Choroid plexus epithelial cell (primary cell): ENCODE results near the gene FBXW11.
A peak's percentile ranks its signal among the peaks of the same experiment; 100 is the strongest.
"Not testable (repeated sequence)": the region's sequence is repeated elsewhere in the genome, so short reads cannot be mapped to it uniquely, and the experiment has no call there.

Source experiments
- DNase-seq: peaks from one replicate; pipeline ENCODE4 v3.0.0-alpha.2; 2010; ENCODE audit warnings: low read depth
- H3K4me3 ChIP-seq: 2 replicates; pipeline ENCODE4 v1.5.1; 2011; ENCODE audit warnings: low read depth, mild to moderate bottlenecking, control low read depth, low read length, moderate library complexity
- CTCF ChIP-seq: conservative IDR thresholded peaks from 2 replicates; pipeline ENCODE4 v1.5.1; 2011; ENCODE audit warnings: low read depth, mild to moderate bottlenecking, control low read depth, inconsistent platforms, low read length, moderate library complexity

FBXW11 gene

GRCh38 chr5:171978519-171978918 lies 27.9 kb downstream of the FBXW11 start:
- no peak overlapping the region for H3K4me3 ChIP-seq
- TF ChIP-seq CTCF = no peak
- no peak for DNase-seq

GRCh38 chr5:171978016-171978415 lies 28.4 kb downstream of the FBXW11 start:
- TF ChIP-seq CTCF = no peak
- no peak overlapping the region for H3K4me3 ChIP-seq
- no peak for DNase-seq

GRCh38 chr5:171977244-171977950 lies 29.0 kb downstream of the FBXW11 start:
- H3K4me3 ChIP-seq, DNase-seq: not testable (repeated sequence)

GRCh38 chr5:171975877-171976667 lies 30.4 kb downstream of the FBXW11 start:
- no peak overlapping the region for H3K4me3 ChIP-seq
- no peak for TF ChIP-seq CTCF
- DNase-seq = no peak

GRCh38 chr5:171975262-171975876 lies 31.1 kb downstream of the FBXW11 start:
- no peak for TF ChIP-seq CTCF
- no peak overlapping the region for H3K4me3 ChIP-seq
- DNase-seq = peak; percentile 72

GRCh38 chr5:171970826-171971225 lies 35.6 kb downstream of the FBXW11 start:
- DNase-seq = no peak
- no peak for TF ChIP-seq CTCF
- no peak overlapping the region for H3K4me3 ChIP-seq

GRCh38 chr5:171969288-171969880 lies 37.1 kb downstream of the FBXW11 start:
- no peak overlapping the region for H3K4me3 ChIP-seq
- no peak for TF ChIP-seq CTCF
- no peak for DNase-seq
